H1 (cell line): ENCODE measurements around the gene PTBP1.

Experiments
- RNF2 ChIP-seq: fragments of 200-900, 300-1000 bp; sonication (generic); IDR thresholded peaks from 2 replicates; pipeline ENCODE4 v1.7.1; 2016; ENCODE audit warnings: borderline replicate concordance, low read depth, mild to moderate bottlenecking, antibody characterized with exemption, low read length; ENCODE audit not compliant: poor library complexity, severe bottlenecking; ENCODE audit errors: missing control alignments
- TF ChIP-seq, protein P1 (sequence below), 3 experiments: IDR thresholded peaks; 1 replicate in 2 of 3; 2 replicates in 1 of 3; pipeline versions ENCODE4 v1.5.1 to v1.6.1; 2011; ENCODE audit warnings: low read length in 3 of 3, mild to moderate bottlenecking in 3 of 3, inconsistent platforms in 2 of 3, low read depth in 1 of 3, moderate library complexity in 1 of 3; ENCODE audit not compliant: insufficient read depth in 1 of 3; ENCODE audit errors: control extremely low read depth in 1 of 3

DNA sequence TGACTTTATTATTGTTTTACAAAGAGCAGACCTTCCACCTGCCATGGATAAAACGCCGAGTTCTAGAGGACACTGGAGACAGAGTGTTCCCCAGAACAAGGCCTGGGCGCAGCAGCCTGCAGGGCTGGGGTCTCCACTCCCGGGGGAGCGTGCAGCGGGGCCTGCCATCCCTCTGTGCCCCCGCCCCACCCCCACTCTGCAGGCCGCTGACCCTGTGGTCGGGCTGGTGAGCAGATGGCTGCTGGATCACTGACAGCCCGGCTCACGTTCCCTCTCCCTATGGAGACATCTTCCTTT is 8.6 kb upstream of the PTBP1 start:
- TF ChIP-seq RNF2 = no peak
- TF ChIP-seq, protein P1, sequence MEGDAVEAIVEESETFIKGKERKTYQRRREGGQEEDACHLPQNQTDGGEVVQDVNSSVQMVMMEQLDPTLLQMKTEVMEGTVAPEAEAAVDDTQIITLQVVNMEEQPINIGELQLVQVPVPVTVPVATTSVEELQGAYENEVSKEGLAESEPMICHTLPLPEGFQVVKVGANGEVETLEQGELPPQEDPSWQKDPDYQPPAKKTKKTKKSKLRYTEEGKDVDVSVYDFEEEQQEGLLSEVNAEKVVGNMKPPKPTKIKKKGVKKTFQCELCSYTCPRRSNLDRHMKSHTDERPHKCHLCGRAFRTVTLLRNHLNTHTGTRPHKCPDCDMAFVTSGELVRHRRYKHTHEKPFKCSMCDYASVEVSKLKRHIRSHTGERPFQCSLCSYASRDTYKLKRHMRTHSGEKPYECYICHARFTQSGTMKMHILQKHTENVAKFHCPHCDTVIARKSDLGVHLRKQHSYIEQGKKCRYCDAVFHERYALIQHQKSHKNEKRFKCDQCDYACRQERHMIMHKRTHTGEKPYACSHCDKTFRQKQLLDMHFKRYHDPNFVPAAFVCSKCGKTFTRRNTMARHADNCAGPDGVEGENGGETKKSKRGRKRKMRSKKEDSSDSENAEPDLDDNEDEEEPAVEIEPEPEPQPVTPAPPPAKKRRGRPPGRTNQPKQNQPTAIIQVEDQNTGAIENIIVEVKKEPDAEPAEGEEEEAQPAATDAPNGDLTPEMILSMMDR (IDR thresholded peaks at IDR 0.05; ENCODE audit: control extremely low read depth in 1 of 3, insufficient read depth in 1 of 3, low read depth in 1 of 3, low read length in 3 of 3) = no peak
